ENCODE measurements around the gene ZCCHC13.
A peak's percentile ranks its signal among the peaks of the same experiment; 100 is the strongest.
"Not testable (repeated sequence)": the region's sequence is repeated elsewhere in the genome, so short reads cannot be mapped to it uniquely, and the experiment has no call there.

The ZCCHC13 gene

DNA sequence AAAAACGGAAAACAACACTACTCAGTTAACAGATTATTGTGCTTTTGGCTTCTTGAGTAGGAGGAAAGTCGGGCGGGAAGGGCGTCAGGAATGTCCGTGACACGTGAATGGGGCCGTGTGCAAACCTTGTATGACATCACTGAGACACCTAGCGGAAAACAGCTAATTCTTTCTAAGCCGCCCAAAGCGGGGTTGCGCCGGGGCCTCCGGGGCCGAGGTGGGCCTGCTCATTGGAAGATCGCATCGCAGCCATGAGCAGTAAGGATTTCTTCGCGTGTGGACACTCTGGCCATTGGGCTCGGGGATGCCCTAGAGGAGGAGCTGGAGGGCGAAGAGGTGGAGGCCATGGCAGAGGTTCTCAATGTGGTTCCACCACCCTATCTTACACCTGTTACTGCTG, at the start of gene ZCCHC13:
Gene ZCCHC13, plus strand, starts transcription at position 165 of the 400 bp plus-strand sequence. Its CDS starts 87 bp downstream, at position 252.
- DNase-seq, result no peak

DNA sequence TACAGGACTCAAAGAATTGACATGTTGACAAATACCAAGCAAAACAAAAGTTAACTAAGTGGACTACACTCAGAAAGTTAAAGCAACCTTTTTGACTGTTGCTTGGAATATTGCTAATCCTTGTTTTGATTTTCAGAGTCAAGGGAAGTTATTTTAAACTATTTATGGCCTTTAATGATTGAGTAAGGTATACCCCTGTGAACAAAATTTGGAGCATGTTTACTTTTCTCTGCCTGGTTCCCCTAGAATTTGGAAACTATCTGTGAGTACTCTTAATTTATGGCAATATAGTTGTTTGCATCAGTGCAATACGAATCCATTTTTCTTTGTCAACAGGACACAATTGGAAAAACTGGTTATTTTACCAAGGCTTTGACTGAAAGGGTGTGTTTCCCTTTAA, 45.9 kb upstream of the ZCCHC13 start:
- DNase-seq, result not testable (repeated sequence)

DNA sequence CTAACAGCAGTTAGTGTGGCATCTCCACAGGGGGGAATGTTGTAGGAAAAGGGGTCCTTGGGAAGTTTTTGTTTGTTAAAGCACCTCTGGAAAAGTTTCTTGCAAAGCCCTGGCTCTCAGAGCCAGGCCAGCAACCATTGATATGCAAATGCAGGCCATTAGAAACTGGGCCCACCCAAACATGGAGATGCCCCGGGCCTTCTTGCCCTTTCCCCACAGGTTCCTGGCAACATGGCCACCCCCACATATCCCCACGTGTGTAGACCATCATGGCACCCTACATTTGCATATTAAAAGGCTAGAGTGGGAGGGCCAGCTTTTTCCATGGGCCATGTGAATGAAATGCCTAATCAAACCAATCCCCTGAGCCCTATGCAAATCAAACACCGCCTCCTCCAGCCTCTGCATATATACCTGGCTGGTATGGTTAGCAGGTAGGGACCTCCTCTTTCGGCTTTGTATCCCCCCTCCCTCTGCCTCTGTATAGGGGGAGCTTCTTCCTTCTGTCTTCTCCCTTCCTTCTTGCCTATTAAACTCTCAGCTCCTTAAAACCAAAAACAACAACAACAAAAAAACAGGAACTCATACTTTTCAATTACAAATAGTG, 44.0 kb upstream of the ZCCHC13 start:
- DNase-seq, result no peak

DNA sequence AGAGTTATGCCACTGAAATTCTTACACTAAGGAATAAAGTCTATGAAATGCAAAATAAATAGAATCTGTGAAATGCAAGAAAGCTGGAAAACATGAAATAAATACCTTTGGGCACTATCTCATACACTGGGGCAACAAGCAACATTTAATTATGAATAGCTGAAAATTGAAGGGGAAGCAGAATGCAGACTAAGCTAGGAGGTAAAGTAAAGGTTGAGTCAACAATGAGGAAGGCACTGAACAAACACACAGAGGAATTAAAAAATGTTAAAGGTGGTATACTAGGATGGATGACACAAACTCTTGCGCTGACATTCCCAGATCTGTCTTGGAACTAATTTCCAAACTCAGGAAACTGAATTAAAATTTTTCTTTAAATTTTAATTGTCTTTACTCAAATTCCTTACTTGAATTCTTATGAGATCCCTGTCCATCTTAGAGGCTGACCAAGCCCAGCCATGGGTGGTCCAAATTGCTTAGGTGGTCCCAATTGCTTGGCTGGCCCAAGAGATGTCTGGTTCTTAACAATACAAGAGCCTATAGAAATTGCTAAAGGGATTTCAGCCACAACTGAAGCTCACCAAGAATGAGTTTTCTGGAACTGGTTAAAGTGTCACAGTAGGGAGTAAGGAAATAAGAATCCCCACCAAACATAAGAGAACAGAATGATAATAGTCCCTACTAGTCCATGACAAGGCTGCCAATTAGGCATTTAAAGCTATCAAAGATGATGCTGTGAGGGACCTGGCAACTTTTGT, 41.3 kb upstream of the ZCCHC13 start:
- no peak for DNase-seq

DNA sequence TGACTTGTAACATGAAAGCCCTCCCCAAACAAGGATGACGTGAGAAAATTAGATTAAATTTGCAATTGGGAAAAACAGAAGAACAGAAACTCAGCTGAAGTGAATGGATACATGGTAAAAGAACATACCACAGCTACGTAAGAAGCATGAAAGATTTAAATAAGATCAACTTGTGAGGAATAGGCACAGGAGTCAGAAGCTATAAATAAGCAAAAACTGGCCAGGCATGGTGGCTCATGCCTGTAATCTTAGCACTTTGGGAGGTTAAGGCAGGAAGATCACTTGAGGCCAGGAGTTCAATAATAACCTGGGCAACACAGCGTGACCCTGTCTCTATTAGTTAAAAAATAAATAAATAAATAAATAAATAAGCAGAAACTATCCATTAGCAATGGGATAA, 33.6 kb upstream of the ZCCHC13 start:
- DNase-seq, result no peak

DNA sequence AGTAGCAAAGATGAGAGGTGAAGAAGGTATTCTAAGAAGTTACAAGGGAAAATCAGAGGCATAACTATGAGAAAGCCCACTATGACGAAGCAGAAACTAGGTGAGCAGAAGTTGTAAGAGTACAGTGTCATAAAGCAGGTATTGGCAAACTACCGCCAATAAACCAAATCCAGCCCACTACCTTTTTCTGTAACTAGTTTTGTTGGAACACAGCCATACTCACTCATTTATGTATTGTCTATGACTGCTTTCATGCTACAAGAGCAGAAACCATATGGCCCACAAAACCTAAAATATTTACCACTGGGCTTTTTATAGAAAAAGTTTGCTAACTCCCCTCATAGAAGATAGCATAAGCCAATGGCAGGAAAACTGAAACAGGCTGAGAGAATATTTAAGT, 31.8 kb upstream of the ZCCHC13 start:
- no peak for DNase-seq

DNA sequence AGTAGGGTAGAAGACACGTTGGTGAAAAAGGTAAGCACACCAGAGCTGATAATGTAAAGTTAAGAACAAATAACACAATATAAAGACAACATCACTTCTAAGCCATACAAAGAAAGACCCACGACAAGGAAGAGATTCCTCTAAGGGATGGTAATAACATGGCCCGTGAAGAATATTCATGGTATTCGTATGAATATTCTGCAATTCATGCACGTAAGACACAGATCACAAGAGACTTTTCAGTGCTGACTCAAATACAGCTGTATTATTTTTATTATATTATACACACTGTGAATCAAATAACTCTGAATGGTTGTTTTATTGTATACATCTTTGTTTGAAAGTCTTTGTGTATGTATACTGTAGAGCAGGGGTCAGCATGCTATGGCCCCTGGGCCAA, 29.5 kb upstream of the ZCCHC13 start:
- DNase-seq, result no peak

DNA sequence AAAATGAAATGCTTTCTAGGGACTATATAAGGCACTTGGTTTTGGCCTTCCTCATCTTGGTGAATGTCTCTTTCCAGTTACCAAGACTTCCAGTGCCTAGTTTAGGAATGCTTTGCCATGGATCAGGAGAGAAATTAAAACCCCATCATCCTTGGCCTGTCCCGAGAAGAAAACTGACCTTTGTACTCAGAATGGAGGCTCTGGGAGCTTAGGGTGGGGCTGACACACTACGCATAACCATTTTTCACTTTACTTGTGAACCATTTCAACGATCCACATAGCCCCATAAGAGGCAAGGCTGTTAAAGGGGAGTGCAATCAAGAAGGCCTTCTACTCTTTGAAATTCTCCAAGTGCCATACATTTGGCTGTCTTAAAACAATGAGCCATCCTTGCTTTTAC, 26.7 kb upstream of the ZCCHC13 start:
- DNase-seq, result no peak

DNA sequence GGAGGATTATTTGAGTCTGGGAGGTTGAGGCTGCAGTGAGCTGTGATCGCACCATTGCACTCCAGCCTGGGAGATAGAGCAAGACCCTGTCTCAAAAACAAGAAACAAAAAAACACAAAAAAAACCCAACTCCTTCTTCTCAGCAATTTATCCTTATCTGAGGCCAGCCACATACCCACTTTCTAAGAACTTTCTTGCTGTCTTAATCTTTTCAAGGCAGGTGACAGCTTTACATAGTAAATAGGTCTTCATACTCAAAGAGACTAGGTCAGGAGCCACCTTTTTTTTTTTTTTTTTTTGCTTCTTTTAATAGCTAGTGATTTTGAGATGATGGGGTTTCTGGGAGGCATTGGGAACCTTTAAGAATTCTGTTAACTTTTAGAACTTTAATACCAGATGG, 26.1 kb upstream of the ZCCHC13 start:
- no peak for DNase-seq

DNA sequence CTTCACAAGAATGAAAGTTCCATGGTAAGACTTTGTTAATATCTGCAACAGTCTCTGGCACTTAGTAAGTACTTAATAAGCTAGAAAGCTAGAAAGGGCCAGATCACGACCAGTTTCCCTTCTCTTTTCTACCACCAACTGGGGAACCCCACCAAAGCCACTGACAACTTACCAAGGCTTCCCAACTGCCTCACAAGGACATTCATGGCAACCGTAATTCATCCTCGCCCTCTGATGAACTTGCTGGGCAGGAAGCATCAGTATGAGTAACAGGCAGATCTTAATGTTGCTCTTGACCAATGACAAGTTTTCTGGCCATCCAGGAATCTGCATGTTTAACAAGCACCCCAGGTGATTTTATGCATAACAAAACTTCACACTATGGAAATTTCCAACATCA, 23.2 kb upstream of the ZCCHC13 start:
- DNase-seq, result no peak

DNA sequence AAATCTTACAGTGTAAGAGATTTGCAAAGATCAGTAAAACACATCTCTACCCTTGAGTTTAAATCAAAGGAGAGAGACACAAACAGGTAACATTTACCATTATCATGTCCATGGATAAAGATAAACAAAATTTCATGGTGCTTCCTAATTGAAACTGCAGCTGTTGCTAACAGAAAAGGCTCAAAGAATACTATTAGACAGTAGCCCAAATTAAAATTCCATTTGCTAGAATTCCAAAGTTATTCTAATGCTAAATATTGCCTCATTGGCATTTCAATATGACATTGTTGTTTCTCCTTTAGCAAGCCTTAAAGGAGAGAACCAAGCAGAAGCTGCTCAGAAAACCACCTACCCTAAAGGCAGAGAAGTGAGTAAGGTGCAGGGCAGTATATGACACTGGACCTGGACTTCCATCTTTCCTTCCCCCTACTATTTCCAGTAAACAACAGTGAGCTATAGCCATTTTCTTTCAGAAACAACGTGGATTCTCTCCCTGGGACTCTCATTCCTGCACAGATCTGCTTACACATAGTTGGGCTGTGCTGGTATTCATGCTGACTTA, 19.5 kb upstream of the ZCCHC13 start:
- DNase-seq, result no peak

DNA sequence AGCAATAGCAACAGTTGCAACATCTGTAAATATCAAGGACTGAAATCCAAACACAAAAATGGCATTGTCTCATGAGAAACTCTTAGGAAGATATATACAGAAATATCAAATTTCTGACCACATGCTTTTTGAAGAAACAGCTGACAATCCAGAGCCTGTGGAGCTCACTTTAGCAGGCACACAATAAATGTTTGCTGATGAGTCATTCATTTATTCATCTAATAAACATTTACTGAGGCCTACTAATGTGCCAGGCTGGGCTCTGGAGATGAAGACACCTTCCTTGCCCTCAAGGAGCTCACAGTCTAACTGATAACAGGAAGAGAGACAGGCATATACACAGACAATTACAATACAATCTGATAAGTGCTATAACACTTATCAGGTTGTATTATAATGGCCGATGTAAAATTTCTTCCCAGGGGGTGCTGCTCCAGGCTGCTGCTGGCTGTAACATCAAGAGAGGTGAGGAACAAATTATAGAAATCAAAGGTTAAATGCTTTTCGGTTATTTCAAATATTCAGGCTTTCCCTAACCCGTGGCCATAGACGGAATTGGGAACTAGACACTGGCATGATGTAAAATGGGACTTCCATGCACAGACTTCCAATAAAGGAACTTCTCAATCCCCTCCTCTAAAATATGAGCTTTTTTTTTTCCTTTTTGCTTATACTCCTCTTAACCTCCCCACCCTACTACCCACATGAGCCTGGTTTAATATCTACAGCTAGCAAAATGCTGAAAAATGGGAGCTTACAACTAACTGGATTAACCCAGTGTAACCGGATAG, 16.8 kb upstream of the ZCCHC13 start:
- no peak for DNase-seq

DNA sequence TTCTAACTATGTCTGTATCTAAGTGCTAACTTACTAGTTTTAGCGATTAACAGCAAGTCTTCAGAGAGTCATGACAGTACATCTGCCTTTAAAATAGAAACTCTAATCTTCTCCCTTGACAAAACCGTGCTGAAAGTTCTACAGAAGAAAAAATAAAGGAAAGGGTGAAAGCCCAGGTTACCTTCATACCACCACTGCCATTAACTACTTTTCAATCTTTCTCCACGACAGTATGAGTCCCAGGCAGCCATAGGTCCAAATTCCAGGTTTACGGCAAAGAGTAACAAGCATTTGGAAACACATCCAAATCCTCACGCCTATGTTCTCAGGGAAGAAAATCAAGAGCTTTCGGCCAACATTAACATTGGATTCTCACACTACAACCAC, 12.4 kb upstream of the ZCCHC13 start:
- DNase-seq, result no peak

DNA sequence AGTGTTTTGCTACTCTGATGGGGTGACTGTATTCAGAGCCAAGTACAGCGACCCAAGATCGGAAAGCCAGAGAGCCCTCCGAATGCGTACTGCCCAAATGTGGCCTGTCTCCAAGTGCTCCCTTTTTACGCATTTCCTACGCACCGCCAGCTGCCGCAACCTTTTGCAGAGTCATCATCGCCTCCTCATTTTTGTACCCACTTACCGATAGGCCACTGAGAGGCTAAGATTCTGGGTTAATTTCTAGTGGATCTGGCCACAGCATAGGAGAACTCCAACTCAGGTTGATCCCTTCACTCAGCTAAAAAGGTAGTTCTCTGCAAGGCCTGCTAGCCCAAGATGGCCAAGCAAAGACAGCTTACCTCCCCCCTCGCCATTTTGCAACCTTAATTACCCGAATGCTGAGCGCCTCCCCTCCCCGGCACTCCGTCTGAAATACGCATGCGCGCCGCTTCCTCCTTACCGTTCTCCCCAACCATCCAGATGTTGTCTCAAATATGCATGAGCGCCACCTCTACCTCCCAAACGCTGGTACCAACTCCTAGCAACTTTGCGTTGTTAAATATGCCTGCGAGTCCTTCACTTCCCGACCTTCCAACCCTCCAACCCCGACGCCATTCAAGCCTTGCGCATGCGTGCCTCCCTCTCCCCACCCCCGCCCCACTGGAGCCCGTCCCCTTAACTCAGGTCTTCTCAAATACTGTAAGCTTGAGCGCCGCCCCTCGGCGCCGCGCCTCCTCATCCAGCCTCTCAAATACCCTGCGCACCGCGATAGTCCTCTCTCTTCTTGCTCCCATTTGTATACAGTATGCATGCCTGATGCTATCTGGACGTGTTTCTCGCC, 11.8 kb upstream of the ZCCHC13 start:
- DNase-seq, result peak; percentile 83

DNA sequence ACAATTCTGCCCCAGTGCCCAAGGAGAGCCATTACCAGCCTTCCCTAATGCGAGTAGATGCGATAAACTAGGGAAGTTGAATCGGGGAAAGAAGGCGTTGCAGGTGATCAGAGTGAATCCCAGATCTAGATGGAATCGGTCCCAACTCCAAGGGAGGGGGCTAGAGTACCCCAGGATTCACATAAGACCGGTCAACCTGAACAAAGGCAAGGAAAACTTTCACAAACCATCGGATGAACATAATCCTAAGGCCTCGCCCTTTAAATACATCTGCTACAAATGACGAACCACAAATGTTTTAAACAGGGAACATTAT, 11.2 kb upstream of the ZCCHC13 start:
- no peak for DNase-seq

DNA sequence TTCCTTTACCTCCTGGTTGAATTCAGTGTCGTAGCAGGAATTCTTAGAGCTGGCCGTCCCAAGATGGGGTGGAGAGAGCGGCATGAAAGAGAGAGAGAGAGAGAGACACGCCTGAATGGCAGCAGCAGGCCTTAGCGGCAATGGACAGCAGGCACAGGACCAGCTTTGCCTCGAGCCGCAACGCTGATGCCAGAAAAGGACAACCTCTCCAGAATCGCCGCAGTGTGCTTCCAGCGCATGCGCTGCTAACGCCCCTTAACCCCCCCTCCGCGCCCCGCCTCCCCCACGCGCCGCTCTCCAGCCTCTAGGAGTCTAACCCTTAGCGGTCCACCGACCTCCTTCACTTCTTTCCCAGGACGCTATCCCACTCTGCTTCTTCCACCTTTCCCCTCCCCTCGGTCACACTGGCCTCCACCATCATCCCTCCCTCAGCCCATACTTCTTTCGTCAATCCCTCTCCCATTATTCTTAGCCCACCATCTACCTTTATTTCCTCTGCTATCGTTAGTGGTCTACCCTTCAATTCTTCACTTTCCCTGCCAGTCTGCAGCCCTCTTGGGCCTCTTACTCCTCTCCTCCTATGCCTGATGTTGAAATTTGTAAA, 10.5 kb upstream of the ZCCHC13 start:
- DNase-seq, result peak; percentile 73

DNA sequence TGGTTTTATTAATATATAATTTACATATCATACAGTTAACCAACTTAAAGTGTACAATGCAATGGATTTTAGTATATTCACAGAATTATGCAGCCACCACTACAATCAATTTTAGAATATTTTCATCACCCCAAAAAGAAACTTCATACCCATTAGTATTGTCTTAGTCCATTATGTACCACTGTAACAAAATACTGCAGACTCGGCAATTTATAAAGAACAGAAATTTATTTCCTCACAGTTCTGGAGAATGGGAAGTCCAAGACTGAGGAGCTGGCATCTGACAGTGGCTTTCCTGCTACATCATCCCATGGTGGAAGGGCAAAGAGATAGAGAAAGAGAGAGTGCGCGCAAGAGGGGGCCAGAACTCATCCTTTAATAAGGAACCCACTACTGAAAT, 8.9 kb upstream of the ZCCHC13 start:
- DNase-seq, result no peak

DNA sequence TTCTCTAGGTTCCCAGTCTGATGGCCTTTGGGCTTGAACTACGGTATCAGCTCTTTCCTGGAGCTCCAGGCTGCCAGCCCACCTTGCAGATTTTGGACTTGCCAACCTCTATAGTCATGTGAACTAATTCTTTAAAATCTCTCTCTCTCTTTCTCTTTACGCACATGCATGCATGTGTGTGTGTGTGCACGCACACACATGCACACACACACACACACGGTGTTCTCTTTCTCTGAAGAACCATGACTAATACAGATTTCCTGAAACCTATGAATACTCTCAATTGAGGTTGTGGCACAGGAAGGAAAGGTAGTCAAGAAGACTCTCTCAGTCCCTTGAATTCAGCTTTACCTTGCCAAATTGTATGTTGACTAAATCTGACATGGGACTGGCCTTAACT, 6.2 kb upstream of the ZCCHC13 start:
- no peak for DNase-seq

DNA sequence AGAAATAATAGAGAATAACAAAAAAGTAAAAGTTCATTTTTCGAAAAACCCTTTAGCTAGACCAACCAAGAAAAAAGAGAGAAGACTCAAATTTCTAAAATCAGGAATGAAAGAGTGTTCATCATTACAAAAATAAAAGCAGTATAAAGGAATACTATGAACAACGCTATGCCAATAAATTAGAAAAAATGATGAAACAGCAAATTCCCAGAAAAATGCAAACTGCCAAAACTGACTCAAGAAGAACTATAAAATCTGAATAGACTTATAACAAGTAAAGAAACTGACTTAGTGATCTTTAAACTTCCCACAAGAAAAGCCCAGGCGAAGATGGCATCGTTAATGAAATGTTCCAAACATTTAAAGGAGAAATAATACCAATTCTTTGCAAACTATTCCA, 3.1 kb upstream of the ZCCHC13 start:
- DNase-seq, result no peak

DNA sequence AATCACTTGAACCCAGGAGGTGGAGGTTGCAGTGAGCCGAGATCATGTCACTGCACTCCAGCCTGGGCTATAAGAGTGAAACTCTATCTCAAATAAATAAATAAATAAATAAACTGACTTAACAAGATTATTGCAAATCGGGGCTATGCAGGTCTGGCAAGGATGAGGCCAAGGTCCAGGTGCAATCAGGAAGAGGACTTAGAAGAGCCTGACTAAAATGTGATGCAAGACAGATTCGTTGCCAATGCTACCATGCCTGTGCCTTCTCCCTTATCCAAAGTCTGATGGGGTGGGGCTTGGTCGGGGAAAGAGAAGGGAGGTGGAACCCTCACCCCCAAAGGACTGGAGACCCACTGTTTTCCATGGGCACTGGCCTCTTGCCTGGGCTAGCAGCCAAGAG, 14.7 kb downstream of the ZCCHC13 start:
- no peak for DNase-seq

DNA sequence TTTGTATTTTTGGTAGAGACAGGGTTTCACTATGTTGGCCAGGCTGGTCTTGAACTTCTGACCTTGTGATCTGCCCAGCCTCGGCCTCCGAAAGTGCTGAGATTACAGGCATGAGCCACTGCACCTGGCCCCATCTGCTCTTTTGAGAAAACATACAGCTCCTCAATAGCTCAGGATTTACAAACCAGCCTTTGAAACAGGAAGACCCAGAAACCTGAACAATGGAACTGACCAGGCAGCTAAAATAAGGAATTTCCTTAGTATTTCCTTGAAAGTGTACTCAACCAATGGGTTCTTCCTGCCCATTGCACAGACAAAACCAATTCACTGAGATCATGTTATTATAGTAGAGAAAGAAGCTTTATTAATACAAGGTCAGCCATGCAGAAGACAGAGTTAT, 15.3 kb downstream of the ZCCHC13 start:
- not testable (repeated sequence) for DNase-seq

DNA sequence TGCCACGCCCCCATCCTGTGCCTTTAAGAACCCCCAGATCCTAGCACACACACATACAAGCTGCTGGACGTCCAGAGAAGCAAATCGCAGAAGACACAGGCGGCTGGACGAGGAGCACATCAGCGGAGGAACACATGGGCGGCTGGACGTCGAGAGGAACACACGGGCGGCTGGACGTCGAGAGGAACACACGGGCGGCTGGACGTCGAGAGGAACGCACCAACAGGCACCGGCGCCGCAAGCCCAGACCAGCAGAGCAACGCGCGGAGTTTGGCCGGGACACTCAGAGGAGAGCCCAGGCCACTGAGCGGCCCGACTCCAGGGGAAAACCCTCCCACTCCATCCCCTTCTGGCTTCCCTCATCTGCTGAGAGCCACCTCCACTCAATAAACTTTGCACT, 17.2 kb downstream of the ZCCHC13 start:
- DNase-seq, result no peak

DNA sequence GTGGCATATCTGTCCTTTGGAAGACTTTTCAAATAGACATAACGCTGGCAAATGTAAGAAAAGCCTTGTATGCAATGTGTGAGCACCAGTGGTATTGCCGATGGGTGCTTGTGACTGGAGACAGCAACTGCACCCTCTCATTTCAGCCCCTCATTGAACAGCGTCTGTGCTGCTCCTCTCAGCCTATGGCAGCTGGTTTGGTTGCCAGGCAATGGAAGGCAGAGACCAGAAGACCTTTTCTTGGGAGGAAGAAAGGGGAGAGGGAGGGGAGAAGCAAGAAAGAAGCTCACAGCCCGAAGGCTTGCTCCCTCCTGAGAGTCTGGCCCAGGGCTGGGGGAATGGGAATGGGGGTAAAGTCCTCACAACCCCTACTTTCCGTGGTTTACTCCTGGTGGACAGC, 20.2 kb downstream of the ZCCHC13 start:
- no peak for DNase-seq

All from stimulated activated CD8-positive, alpha-beta memory T cell treated with anti-CD3 and anti-CD28 coated beads, Interleukin-4, amount 100 ng/mL, for 48 hours (primary cell).